K562 (cell line): ENCODE results near the gene ZNF646. TPM values are rescaled to one million over a fixed set of nuclear protein-coding genes. Genes with fewer than 3 reads are reported as not detected.

Experiments
- BMI1 ChIP-seq: fragments of 150-350 bp; IDR thresholded peaks from 2 replicates; pipeline ENCODE4 v1.6.1; 2014; ENCODE audit warnings: low read length
- FOSL1 ChIP-seq: fragments of 200-800 bp; sonication (Bioruptor generic); conservative IDR thresholded peaks from 2 replicates; pipeline ENCODE4 v1.6.1; 2016; ENCODE audit warnings: missing genetic modification characterization, missing compliant biosample characterization
- NELFE ChIP-seq: IDR thresholded peaks from 2 replicates; pipeline ENCODE4 v1.6.1; 2011; ENCODE audit warnings: mild to moderate bottlenecking; ENCODE audit not compliant: insufficient read depth, insufficient read length
- NFE2L1 ChIP-seq: fragments of 450-650 bp; IDR thresholded peaks from 2 replicates; pipeline ENCODE4 v1.6.1; 2016; ENCODE audit warnings: missing genetic modification characterization, low read depth, mild to moderate bottlenecking, missing compliant biosample characterization, moderate library complexity, borderline replicate concordance
- POLR2AphosphoS2 ChIP-seq: IDR thresholded peaks from 2 replicates; pipeline ENCODE4 v1.6.1; 2012; ENCODE audit warnings: low read length, improper control_type of control experiment
- POLR2G ChIP-seq: fragments of 200-400 bp; formaldehyde crosslinking; IDR thresholded peaks from 2 replicates; pipeline ENCODE4 v1.6.1; 2017; ENCODE audit warnings: low read depth, mild to moderate bottlenecking, antibody characterized with exemption, low read length, moderate library complexity
- TAF1 ChIP-seq: IDR thresholded peaks from 2 replicates; pipeline ENCODE4 v1.6.1; 2011; ENCODE audit warnings: mild to moderate bottlenecking, low read length, moderate library complexity; ENCODE audit not compliant: insufficient read depth, control insufficient read depth, severe bottlenecking; ENCODE audit errors: extremely low read depth
- TARDBP ChIP-seq: fragments of 450-650 bp; IDR thresholded peaks from 2 replicates; pipeline ENCODE4 v1.6.1; 2016
- ZKSCAN3 ChIP-seq: fragments of 250-450 bp; sonication (Bioruptor Pico); IDR thresholded peaks from 2 replicates; pipeline ENCODE4 v1.4.0; 2020
- ZNF280B ChIP-seq: fragments of 250-450 bp; sonication (Bioruptor Pico); IDR thresholded peaks from 2 replicates; pipeline ENCODE4 v1.5.1; 2021; ENCODE audit warnings: mild to moderate bottlenecking
- ZNF324 ChIP-seq: fragments of 250-450 bp; sonication (Bioruptor Pico); IDR thresholded peaks from 2 replicates; pipeline ENCODE4 v1.4.0; 2020; ENCODE audit warnings: mild to moderate bottlenecking
- ZNF384 ChIP-seq: IDR thresholded peaks from 2 replicates; pipeline ENCODE4 v1.6.1; 2012; ENCODE audit warnings: low read depth, low read length, improper control_type of control experiment
- ZNF609 ChIP-seq: sonication (generic); formaldehyde crosslinking; IDR thresholded peaks from 2 replicates; pipeline ENCODE4 v1.8.1; 2023; ENCODE audit warnings: missing genetic modification reagents, mild to moderate bottlenecking, borderline replicate concordance
- polyA plus RNA-seq, 8 experiments: library from polyadenylated mRNA; depleted of rRNA in 4 of 8; stranded (reverse) in 5 of 8; unstranded in 3 of 8; fragments of >200 nt; fragmentation: Nextera tagmentation in 2 of 8; fragmentation: Illumina TruSeq in 1 of 8; extraction: Ambion mirVana in 2 of 8; extraction: Trizol in 1 of 8; gene quantifications; 2 replicates each; pipeline versions ENCODE4 v1.2.1 to v1.2.3, GENCODE V29; 2011 to 2014; ENCODE audit warnings: inconsistent platforms in 1 of 8, missing spikeins in 1 of 8
- total RNA-seq, 7 experiments: library from RNA; depleted of rRNA in 6 of 7; stranded (reverse); fragments of >200 nt in 6 of 7; fragmentation: Illumina TruSeq in 2 of 7; extraction: Trizol in 2 of 7; gene quantifications; 2 replicates each; pipeline versions ENCODE4 v1.2.1 to v1.2.3, GENCODE V29; 2011 to 2021; ENCODE audit warnings: low replicate concordance in 1 of 7
- TF ChIP-seq, protein P1 (sequence below): fragments of 250-450 bp; sonication (Bioruptor Pico); IDR thresholded peaks from 2 replicates; pipeline ENCODE4 v1.5.0; 2021; ENCODE audit warnings: mild to moderate bottlenecking, borderline replicate concordance
- TF ChIP-seq, protein P2 (sequence below): fragments of 450-650 bp; IDR thresholded peaks from 2 replicates; pipeline ENCODE4 v1.6.1; 2016; ENCODE audit warnings: borderline replicate concordance
- TF ChIP-seq, protein P3 (sequence below): fragments of 450-650 bp; formaldehyde crosslinking; IDR thresholded peaks from 2 replicates; pipeline ENCODE4 v1.4.0; 2020; ENCODE audit warnings: mild to moderate bottlenecking, moderate library complexity

The ZNF646 gene
- total and polyA plus RNA-seq, 9 of the 15 experiments (the other 6 are each of a cell fraction or from before 2014, with no cell fraction given): 0.08 to 20.6 (median 8.0) TPM

DNA sequence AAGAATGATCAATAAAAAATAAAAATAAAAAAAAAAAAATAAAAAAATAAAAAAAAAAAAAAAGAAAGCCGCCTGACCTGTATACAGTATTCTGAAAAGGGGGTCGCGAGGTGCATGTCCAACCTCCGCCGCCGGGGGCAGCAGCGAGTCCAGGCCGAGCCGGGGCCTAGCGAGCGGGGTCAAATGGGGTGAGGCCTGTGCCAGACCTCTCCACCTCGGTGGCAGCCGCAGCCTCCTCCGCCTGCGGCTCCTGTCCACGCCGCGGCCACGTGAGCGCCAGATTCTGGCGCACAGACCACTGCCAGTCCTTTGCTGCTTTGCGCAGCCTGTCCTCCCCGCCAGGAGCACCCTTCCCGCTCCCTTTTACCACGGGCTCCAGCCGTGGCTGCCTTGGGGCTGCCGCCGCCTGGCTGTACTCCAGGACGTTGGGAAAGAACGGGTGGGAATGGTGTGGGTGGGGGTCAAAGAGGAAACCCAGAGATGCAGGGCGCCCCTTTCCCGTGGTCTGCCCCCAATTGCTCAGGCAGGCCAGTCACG is 31.5 kb downstream of the ZNF646 start (continued):
- TF ChIP-seq ZNF609 (CRISPR knock-in tag): no peak
- TF ChIP-seq, protein P1, sequence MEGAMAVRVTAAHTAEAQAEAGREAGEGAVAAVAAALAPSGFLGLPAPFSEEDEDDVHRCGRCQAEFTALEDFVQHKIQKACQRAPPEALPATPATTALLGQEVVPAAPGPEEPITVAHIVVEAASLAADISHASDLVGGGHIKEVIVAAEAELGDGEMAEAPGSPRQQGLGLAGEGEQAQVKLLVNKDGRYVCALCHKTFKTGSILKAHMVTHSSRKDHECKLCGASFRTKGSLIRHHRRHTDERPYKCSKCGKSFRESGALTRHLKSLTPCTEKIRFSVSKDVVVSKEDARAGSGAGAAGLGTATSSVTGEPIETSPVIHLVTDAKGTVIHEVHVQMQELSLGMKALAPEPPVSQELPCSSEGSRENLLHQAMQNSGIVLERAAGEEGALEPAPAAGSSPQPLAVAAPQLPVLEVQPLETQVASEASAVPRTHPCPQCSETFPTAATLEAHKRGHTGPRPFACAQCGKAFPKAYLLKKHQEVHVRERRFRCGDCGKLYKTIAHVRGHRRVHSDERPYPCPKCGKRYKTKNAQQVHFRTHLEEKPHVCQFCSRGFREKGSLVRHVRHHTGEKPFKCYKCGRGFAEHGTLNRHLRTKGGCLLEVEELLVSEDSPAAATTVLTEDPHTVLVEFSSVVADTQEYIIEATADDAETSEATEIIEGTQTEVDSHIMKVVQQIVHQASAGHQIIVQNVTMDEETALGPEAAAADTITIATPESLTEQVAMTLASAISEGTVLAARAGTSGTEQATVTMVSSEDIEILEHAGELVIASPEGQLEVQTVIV (CRISPR knock-in tag): no peak
- TF ChIP-seq, protein P2, sequence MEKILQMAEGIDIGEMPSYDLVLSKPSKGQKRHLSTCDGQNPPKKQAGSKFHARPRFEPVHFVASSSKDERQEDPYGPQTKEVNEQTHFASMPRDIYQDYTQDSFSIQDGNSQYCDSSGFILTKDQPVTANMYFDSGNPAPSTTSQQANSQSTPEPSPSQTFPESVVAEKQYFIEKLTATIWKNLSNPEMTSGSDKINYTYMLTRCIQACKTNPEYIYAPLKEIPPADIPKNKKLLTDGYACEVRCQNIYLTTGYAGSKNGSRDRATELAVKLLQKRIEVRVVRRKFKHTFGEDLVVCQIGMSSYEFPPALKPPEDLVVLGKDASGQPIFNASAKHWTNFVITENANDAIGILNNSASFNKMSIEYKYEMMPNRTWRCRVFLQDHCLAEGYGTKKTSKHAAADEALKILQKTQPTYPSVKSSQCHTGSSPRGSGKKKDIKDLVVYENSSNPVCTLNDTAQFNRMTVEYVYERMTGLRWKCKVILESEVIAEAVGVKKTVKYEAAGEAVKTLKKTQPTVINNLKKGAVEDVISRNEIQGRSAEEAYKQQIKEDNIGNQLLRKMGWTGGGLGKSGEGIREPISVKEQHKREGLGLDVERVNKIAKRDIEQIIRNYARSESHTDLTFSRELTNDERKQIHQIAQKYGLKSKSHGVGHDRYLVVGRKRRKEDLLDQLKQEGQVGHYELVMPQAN: no peak; the same call in 1 of the 2 replicates
- TF ChIP-seq NELFE: no peak
- no peak for TF ChIP-seq ZNF324 (CRISPR knock-in tag)
- TF ChIP-seq ZNF384: peak; percentile 75
- no peak for TF ChIP-seq ZKSCAN3
- no peak; the same call in 1 of the 2 replicates for TF ChIP-seq FOSL1 (tag)
- peak; percentile 84 for TF ChIP-seq POLR2G
- TF ChIP-seq, protein P3, sequence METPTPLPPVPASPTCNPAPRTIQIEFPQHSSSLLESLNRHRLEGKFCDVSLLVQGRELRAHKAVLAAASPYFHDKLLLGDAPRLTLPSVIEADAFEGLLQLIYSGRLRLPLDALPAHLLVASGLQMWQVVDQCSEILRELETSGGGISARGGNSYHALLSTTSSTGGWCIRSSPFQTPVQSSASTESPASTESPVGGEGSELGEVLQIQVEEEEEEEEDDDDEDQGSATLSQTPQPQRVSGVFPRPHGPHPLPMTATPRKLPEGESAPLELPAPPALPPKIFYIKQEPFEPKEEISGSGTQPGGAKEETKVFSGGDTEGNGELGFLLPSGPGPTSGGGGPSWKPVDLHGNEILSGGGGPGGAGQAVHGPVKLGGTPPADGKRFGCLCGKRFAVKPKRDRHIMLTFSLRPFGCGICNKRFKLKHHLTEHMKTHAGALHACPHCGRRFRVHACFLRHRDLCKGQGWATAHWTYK: peak; percentile 94
- TF ChIP-seq TAF1: peak; percentile 37
- no peak for TF ChIP-seq POLR2AphosphoS2
- TF ChIP-seq BMI1: no peak
- TF ChIP-seq NFE2L1 (tag): no peak
- no peak for TF ChIP-seq TARDBP
- no peak for TF ChIP-seq ZNF280B
